ENCODE results near the gene TNNC2. TPM values are rescaled to one million over a fixed set of nuclear protein-coding genes. Genes with fewer than 3 reads are reported as not detected.

Gene TNNC2
- total RNA-seq, 1 experiment from 2014 or later: not detected

DNA sequence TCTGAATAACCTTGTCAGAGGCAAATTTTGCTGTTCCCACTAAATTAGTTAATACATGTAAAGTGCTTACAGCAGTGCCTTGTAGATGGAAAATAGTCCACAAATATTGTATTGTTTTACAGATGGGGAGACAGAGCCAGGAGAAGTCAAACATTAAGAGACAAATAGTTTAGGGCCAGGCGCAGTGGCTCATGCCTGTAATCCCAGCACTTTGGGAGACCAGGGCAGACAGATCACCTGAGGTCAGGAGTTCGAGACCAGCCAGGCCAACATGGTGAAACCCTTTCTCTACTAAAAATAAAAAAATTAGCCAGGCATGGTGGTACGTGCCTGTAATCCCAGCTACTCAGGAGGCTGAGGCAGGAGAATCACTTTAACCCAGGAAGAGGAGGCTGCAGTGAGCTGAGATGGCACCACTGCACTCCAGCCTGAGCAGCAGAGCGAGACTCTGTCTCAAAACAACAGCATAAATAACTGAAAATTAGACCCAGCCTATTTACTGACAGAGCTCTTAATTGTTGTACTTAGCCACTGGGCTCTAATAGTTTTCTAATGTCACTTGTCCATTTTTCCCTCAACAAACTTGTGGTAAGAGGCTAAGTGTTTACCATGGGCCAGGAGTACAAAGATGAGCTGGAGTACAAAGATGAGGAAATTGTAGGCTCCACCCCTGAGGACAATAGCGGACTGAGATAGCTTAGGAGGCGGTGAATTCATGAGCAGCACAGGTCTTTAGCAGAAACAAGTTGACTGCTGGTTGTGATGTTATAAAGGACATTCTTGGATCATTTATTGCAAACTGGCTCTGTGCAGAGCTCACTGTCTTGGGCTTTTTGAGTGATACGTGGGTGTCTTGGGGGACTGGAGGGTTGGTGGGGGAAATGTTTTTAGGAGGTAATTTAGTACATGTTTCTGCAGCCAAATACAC lies 36.7 kb upstream of the TNNC2 start:
- H3K27ac Mint-ChIP-seq (ENCODE audit: low read depth, unreplicated experiment): no peak overlapping the region
- no peaks in the 10 kb centered on the region for H3K36me3 Mint-ChIP-seq (ENCODE audit: insufficient read depth, unreplicated experiment)
- H3K4me3 Mint-ChIP-seq (ENCODE audit: unreplicated experiment): no peak overlapping the region
- TF ChIP-seq, protein P1, sequence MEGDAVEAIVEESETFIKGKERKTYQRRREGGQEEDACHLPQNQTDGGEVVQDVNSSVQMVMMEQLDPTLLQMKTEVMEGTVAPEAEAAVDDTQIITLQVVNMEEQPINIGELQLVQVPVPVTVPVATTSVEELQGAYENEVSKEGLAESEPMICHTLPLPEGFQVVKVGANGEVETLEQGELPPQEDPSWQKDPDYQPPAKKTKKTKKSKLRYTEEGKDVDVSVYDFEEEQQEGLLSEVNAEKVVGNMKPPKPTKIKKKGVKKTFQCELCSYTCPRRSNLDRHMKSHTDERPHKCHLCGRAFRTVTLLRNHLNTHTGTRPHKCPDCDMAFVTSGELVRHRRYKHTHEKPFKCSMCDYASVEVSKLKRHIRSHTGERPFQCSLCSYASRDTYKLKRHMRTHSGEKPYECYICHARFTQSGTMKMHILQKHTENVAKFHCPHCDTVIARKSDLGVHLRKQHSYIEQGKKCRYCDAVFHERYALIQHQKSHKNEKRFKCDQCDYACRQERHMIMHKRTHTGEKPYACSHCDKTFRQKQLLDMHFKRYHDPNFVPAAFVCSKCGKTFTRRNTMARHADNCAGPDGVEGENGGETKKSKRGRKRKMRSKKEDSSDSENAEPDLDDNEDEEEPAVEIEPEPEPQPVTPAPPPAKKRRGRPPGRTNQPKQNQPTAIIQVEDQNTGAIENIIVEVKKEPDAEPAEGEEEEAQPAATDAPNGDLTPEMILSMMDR (IDR thresholded peaks at IDR 0.05; ENCODE audit: unreplicated experiment): no peak
- ChIA-PET CTCF (interaction anchor here (0.5 to 1.3 kb wide), 4 partner anchors 17 to 555 kb away, joined by 3 to 5 read pairs (median 3); no protein-coding TSS in a partner anchor), POLR2A (interaction anchor here (0.8 to 6.5 kb wide), 5 partner anchors 14 to 71 kb away, joined by 3 to 27 read pairs (median 4); partner anchors contain the start of genes PCIF1 and ZSWIM1)
- DNase-seq (ENCODE audit: unreplicated experiment): no peak
- H3K27me3 Mint-ChIP-seq (ENCODE audit: insufficient read depth, unreplicated experiment): no peaks in the 10 kb centered on the region
- no peaks in the 10 kb centered on the region for H3K9me3 Mint-ChIP-seq (ENCODE audit: unreplicated experiment)
- BruUV-seq (replicated peaks): no TSS peak
- H3K4me1 Mint-ChIP-seq (ENCODE audit: insufficient read depth, unreplicated experiment): peaks cover 22% of the 10 kb centered on the region
- intact Hi-C loops (cut with micrococcal nuclease): no loop called here

DNA sequence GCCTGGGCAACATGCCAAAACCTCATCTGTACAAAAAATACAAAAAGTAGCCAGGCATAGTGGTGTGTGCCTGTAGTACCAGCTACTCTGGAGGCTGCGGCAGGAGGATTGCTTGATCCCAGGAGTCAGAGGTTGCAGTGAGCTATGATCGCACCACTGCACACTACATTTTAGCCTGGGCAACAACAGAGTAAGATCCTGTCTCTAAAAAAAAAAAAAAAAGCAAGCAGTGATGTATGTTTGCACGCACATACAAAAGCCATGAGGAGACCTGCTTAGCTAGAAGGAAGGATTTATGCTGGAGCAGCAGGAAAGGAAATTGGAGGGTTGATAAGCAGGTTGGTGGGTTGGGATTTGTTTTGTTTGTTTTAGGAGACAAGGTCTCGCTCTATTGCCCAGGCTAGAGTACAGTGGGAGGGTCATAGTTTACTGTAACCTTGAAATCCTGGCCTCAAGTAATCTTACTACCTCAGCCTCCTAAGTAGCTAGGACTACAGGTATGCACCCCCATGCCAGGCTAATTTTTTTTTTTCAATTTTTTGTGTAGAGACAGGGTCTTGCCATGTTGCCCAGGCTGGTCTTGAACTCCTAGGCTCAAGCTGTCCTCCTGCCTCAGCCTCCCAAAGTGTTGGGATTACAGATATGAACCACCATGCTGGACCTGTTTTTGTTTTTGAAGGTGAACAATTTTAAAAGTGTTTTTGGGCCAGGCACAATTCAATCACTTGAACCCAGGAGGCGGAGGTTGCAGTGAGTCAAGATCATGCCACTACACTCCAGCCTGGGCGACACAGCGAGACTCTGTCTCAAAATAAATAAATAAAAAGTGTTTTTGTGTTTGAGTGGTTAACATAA lies 34.3 kb upstream of the TNNC2 start:
- no peak overlapping the region for H3K4me3 Mint-ChIP-seq (ENCODE audit: unreplicated experiment)
- CTCF ChIA-PET: interaction anchor here (0.7 to 1.5 kb wide), 3 partner anchors 12 to 1094 kb away, joined by 4 to 6 read pairs (median 4); no protein-coding TSS in a partner anchor
- peaks cover 16% of the 10 kb centered on the region for H3K4me1 Mint-ChIP-seq (ENCODE audit: insufficient read depth, unreplicated experiment)
- POLR2A ChIA-PET: interaction anchor here (0.9 to 1.4 kb wide), 3 partner anchors 19 to 52 kb away, joined by 3 to 9 read pairs (median 6); partner anchors contain the start of gene ZSWIM1
- H3K27me3 Mint-ChIP-seq (ENCODE audit: insufficient read depth, unreplicated experiment): no peaks in the 10 kb centered on the region
- BruUV-seq (replicated peaks): no TSS peak
- peak; percentile 56 for DNase-seq (ENCODE audit: unreplicated experiment)
- H3K9me3 Mint-ChIP-seq (ENCODE audit: unreplicated experiment): no peaks in the 10 kb centered on the region
- no peak overlapping the region for H3K27ac Mint-ChIP-seq (ENCODE audit: low read depth, unreplicated experiment)
- intact Hi-C loops (cut with micrococcal nuclease): no loop called here
- peaks cover 6% of the 10 kb centered on the region for H3K36me3 Mint-ChIP-seq (ENCODE audit: insufficient read depth, unreplicated experiment)
- TF ChIP-seq, protein P1 (IDR thresholded peaks at IDR 0.05; ENCODE audit: unreplicated experiment): no peak

DNA sequence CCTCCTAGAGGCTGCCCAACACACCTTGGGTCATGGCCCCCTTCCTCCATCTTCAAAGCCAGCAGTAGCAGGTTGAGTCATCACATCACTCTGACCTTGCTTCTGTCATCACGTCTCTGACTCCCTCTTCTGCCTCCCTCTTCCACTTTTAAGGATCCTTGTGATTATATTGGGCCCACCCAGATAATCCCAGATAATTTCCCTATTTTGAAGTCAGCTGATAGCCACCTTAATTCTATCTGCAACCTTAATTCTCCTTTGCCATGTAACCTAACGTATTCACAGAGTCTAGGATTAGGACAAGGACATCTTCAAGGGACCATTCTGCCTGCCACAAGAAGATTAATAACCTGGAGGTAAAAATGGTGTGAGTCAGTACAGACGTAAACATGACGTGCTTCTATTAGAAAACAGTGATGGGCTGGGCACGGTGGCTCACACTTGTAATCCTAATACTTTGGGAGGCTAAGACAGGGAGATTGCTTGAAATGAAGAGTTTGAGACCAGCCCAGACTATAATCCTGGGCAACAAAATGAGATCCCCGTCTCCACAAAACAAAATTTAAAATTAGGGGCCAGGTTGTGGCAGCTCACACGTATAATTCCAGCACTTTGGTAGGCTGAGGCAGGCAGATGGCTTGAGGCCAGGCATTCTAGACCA lies 33.6 kb upstream of the TNNC2 start:
- TF ChIP-seq, protein P1 (IDR thresholded peaks at IDR 0.05; ENCODE audit: unreplicated experiment): no peak
- H3K4me3 Mint-ChIP-seq (ENCODE audit: unreplicated experiment): no peak overlapping the region
- intact Hi-C loops (cut with micrococcal nuclease): no loop called here
- BruUV-seq (replicated peaks): no TSS peak
- DNase-seq (ENCODE audit: unreplicated experiment): no peak
- H3K27ac Mint-ChIP-seq (ENCODE audit: low read depth, unreplicated experiment): no peak overlapping the region
- H3K4me1 Mint-ChIP-seq (ENCODE audit: insufficient read depth, unreplicated experiment): peaks cover 16% of the 10 kb centered on the region
- H3K36me3 Mint-ChIP-seq (ENCODE audit: insufficient read depth, unreplicated experiment): peaks cover 6% of the 10 kb centered on the region
- POLR2A ChIA-PET: interaction anchor here (0.9 to 1.4 kb wide), 2 partner anchors 20 to 52 kb away, joined by 3 to 9 read pairs; partner anchors contain the start of gene ZSWIM1
- no peaks in the 10 kb centered on the region for H3K9me3 Mint-ChIP-seq (ENCODE audit: unreplicated experiment)
- H3K27me3 Mint-ChIP-seq (ENCODE audit: insufficient read depth, unreplicated experiment): no peaks in the 10 kb centered on the region
- CTCF ChIA-PET: interaction anchor here (0.9 to 1.5 kb wide), 2 partner anchors 13 to 62 kb away, joined by 4 to 6 read pairs; no protein-coding TSS in a partner anchor
